ENCODE measurements around the gene NINJ2.

Gene NINJ2

DNA sequence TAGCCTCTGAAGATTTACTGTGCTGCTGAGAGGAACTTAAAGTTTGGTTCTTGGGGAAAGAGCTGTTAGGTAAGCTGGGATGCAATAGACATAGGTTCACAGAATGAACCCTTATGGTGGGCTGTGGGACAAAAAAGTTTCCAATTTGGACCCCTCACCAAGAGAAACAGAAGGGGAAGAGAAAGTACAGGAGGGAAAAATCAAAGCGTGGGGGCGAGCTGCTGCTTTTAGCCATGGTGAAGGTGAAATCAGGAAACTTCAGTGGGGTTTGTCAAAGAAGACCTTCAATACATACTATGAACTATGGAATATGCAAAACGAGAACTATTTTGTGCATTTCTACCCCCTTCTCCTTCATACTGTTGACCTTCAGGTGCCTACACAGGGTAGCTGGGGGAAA, 10.6 kb upstream of the NINJ2 start:
- H3K4me3 ChIP-seq (ENCODE audit: low read depth, low read length): no peak overlapping the region
- no peak for TF ChIP-seq CTCF (IDR thresholded peaks at IDR 0.05; ENCODE audit: control insufficient read depth, extremely low read depth, insufficient read depth)
- DNase-seq (ENCODE audit: low read depth): no peak

DNA sequence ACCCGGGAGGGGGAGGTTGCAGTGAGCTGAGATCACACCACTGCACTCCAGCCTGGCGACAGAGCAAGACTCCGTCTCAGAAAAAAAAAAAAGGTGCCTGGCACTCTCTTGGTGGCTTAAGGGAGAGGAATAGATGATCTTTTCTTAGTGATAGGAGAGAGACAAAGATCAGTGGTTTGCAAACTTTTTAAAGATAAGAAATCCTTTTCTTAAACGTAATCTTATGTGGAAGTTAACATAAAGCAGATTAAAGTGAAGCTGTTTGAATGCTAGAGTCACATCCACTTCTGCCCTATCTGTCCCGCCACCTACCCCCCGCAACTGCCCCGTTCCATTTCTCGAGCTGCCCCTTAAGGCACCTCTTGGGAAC, 6.3 kb upstream of the NINJ2 start:
- no peak for DNase-seq (ENCODE audit: low read depth)
- no peak overlapping the region for H3K4me3 ChIP-seq (ENCODE audit: low read depth, low read length)
- no peak for TF ChIP-seq CTCF (IDR thresholded peaks at IDR 0.05; ENCODE audit: control insufficient read depth, extremely low read depth, insufficient read depth)

DNA sequence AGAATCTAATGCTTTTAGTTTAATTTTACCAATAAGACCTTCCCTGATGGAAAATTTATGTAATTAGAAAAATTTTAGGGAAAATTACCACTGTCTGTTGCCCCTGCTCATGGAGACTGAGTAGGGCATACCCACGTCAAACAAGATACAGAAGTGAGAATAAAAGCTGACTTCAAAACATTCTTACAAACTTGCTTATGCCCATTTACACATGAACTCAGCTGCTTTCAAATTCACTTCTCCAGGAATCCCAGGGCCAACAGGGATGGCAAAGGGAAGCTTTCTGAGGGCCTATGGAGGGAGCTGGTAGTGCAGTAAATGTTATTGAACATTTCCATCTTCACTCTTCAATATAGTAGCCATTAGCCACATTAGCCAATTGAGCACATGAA, 4.8 kb upstream of the NINJ2 start:
- no peak overlapping the region for H3K4me3 ChIP-seq (ENCODE audit: low read depth, low read length)
- no peak for TF ChIP-seq CTCF (IDR thresholded peaks at IDR 0.05; ENCODE audit: control insufficient read depth, extremely low read depth, insufficient read depth)
- DNase-seq (ENCODE audit: low read depth): no peak

DNA sequence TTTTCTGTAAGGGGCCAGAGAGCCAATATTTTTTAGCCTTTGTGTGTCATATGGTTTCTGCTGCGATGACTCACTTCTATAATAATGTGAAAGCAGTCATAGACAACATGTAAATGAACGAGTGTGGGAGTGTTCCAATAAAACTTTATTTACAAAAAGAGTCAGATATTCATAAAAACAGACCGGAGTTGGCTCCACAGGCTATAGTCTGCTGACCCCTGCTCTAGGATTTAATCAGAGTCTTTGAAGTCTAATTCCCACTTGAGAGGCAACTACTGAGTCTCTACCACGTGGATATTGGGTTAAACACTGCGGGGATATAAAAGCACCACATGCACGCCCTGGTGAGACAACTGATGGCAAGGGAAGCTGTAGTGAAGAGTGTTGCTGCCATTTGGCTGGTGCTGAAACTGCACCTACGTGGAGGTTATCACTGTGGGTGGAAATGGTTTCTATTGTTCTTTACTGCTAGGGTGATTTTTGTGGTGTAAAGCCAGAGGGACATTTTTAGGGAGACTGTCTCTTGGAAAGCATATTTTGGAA, 3.6 kb upstream of the NINJ2 start:
- DNase-seq (ENCODE audit: low read depth): no peak
- TF ChIP-seq CTCF (IDR thresholded peaks at IDR 0.05; ENCODE audit: control insufficient read depth, extremely low read depth, insufficient read depth): no peak
- no peak overlapping the region for H3K4me3 ChIP-seq (ENCODE audit: low read depth, low read length)

GRCh38 chr12:666066-666465, 2.8 kb upstream of the NINJ2 start:
- H3K4me3 ChIP-seq (ENCODE audit: low read depth, low read length): no peak overlapping the region
- DNase-seq (ENCODE audit: low read depth): no peak
- no peak for TF ChIP-seq CTCF (IDR thresholded peaks at IDR 0.05; ENCODE audit: control insufficient read depth, extremely low read depth, insufficient read depth)

- H3K4me3 ChIP-seq (ENCODE audit: low read depth, low read length): no peak overlapping the region
- DNase-seq (ENCODE audit: low read depth): no peak
- no peak for TF ChIP-seq CTCF (IDR thresholded peaks at IDR 0.05; ENCODE audit: control insufficient read depth, extremely low read depth, insufficient read depth)
Observed at GRCh38 chr12:664779-665092, 1.5 kb upstream of the NINJ2 start.

GRCh38 chr12:664075-664778, 982 bp upstream of the NINJ2 start:
- TF ChIP-seq CTCF (IDR thresholded peaks at IDR 0.05; ENCODE audit: control insufficient read depth, extremely low read depth, insufficient read depth): no peak
- DNase-seq (ENCODE audit: low read depth): no peak
- no peak overlapping the region for H3K4me3 ChIP-seq (ENCODE audit: low read depth, low read length)

Data from LNCaP clone FGC (cell line).